ENCODE data around the gene MTCH1. TPM values are rescaled to one million over a fixed set of nuclear protein-coding genes. Genes with fewer than 3 reads are reported as not detected.

The MTCH1 gene
- total and polyA plus RNA-seq, 2 experiments from 2014 or later, result 108 to 271 TPM

DNA sequence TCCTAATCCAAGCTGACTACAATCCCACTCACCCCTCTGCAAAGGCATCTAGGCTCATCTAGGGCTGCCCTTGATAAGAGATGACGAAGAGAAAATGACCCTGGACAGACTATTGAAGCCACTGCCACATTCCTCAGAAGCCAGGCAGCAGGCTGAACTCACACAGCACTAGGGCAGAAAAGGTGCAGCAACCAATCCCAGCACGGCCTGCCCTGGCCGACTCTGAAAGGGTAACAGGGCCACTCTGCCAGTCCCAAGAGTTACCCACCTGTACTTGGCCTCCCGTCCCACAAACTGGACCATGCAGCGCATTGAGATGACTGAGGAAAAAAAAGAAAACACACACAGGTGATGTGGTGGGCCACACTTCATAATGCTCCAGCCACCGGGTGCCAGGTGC is 9.1 kb downstream of the MTCH1 start:
- Mint-ChIP-seq H3K4me3 (no peak overlapping the region), H3K27me3 (ENCODE audit: insufficient read depth, low read depth, poor library complexity) (peaks cover 7% of the 10 kb centered on the region), H3K36me3 (ENCODE audit: low read depth) (peaks cover 71% of the 10 kb centered on the region), H3K9me3 (no peaks in the 10 kb centered on the region), H3K4me1 (peaks cover 30% of the 10 kb centered on the region), H3K27ac (no peak overlapping the region)
- H3K9me2 ChIP-seq (ENCODE audit: insufficient read depth), result no peaks in the 10 kb centered on the region
- peaks cover 52% of the 10 kb centered on the region for H3K36me3 ChIP-seq (ENCODE audit: insufficient read depth)
- no peak for ATAC-seq
- no peak overlapping the region for H3K4me3 ChIP-seq
- H4K20me1 ChIP-seq (replicated peaks; ENCODE audit: insufficient read depth), result peaks cover 38% of the 10 kb centered on the region
- peaks cover 38% of the 10 kb centered on the region for H3K79me2 ChIP-seq (replicated peaks; ENCODE audit: insufficient read depth)
- H3K4me2 ChIP-seq, result no peak overlapping the region
- H3F3A ChIP-seq (replicated peaks; ENCODE audit: low read depth), result peaks cover 4% of the 10 kb centered on the region
- H3K27me3 ChIP-seq (ENCODE audit: insufficient read depth), result no peaks in the 10 kb centered on the region
- no peak for TF ChIP-seq ZNF114 (CRISPR knock-in tag; IDR thresholded peaks at IDR 0.05)
- TF ChIP-seq STAT1 (IDR thresholded peaks at IDR 0.05; ENCODE audit: unreplicated experiment), result no peak
- peaks cover 24% of the 10 kb centered on the region for H3K4me1 ChIP-seq (ENCODE audit: insufficient read depth)
- DNase-seq (ENCODE audit: low spot score), result no peak
- H3K27ac ChIP-seq (ENCODE audit: low read depth), result no peak overlapping the region
- no peak overlapping the region for H2AFZ ChIP-seq

DNA sequence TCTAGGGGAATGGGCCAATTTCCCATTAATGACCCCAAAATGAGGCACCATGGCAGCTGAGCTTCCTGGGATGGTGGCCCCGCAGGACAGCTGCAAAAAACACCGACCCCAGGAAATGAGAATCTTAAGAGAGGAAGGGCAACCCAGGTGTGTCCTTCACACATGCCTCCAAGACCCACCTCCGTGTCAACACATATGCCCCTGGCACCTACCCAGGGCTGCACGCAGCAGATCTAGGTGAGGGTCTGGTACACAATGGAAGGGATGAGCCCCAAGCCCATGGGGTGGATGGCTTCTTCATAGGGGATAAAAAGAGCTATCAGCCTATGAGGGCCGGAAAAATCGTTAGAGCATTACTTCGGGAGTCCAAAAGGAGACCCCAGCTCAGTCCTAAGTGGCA is 9.5 kb downstream of the MTCH1 start:
- ATAC-seq, result no peak
- Histone ChIP-seq H4K20me1 (replicated peaks; ENCODE audit: insufficient read depth) (peaks cover 34% of the 10 kb centered on the region), H3K4me1 (ENCODE audit: insufficient read depth) (peaks cover 20% of the 10 kb centered on the region), H3F3A (replicated peaks; ENCODE audit: low read depth) (peaks cover 4% of the 10 kb centered on the region), H3K27me3 (ENCODE audit: insufficient read depth) (no peaks in the 10 kb centered on the region), H3K27ac (ENCODE audit: low read depth) (no peak overlapping the region), H3K4me2 (no peak overlapping the region), H3K36me3 (ENCODE audit: insufficient read depth) (peaks cover 56% of the 10 kb centered on the region), H3K79me2 (replicated peaks; ENCODE audit: insufficient read depth) (peaks cover 34% of the 10 kb centered on the region), H3K9me2 (ENCODE audit: insufficient read depth) (no peaks in the 10 kb centered on the region), H2AFZ (no peak overlapping the region), H3K4me3 (no peak overlapping the region)
- Mint-ChIP-seq H3K27ac (no peak overlapping the region), H3K27me3 (ENCODE audit: insufficient read depth, low read depth, poor library complexity) (peaks cover 7% of the 10 kb centered on the region), H3K4me3 (no peak overlapping the region), H3K4me1 (peaks cover 26% of the 10 kb centered on the region), H3K36me3 (ENCODE audit: low read depth) (peaks cover 75% of the 10 kb centered on the region), H3K9me3 (no peaks in the 10 kb centered on the region)
- DNase-seq (ENCODE audit: low spot score), result no peak
- no peak for TF ChIP-seq CREB1 (CRISPR knock-in tag; IDR thresholded peaks at IDR 0.05; ENCODE audit: low read depth)
- no peak for TF ChIP-seq ZNF114 (CRISPR knock-in tag; IDR thresholded peaks at IDR 0.05)
- TF ChIP-seq JUNB (IDR thresholded peaks at IDR 0.05; ENCODE audit: unreplicated experiment), result no peak
- no peak for TF ChIP-seq EZH2phosphoT487 (IDR thresholded peaks at IDR 0.05; ENCODE audit: unreplicated experiment)
- TF ChIP-seq POLR2AphosphoS5 (IDR thresholded peaks at IDR 0.05; ENCODE audit: low read depth), result no peak
- no peak for TF ChIP-seq ZNF331 (CRISPR knock-in tag; IDR thresholded peaks at IDR 0.05; ENCODE audit: low read depth)
- no peak for TF ChIP-seq EZH2 (IDR thresholded peaks at IDR 0.05; ENCODE audit: low read depth, unreplicated experiment)
- TF ChIP-seq STAT1 (IDR thresholded peaks at IDR 0.05; ENCODE audit: unreplicated experiment), result no peak
- TF ChIP-seq, protein P1, sequence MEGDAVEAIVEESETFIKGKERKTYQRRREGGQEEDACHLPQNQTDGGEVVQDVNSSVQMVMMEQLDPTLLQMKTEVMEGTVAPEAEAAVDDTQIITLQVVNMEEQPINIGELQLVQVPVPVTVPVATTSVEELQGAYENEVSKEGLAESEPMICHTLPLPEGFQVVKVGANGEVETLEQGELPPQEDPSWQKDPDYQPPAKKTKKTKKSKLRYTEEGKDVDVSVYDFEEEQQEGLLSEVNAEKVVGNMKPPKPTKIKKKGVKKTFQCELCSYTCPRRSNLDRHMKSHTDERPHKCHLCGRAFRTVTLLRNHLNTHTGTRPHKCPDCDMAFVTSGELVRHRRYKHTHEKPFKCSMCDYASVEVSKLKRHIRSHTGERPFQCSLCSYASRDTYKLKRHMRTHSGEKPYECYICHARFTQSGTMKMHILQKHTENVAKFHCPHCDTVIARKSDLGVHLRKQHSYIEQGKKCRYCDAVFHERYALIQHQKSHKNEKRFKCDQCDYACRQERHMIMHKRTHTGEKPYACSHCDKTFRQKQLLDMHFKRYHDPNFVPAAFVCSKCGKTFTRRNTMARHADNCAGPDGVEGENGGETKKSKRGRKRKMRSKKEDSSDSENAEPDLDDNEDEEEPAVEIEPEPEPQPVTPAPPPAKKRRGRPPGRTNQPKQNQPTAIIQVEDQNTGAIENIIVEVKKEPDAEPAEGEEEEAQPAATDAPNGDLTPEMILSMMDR (conservative IDR thresholded peaks at IDR 0.05; ENCODE audit: low read depth in 2 of 2), result no peak

DNA sequence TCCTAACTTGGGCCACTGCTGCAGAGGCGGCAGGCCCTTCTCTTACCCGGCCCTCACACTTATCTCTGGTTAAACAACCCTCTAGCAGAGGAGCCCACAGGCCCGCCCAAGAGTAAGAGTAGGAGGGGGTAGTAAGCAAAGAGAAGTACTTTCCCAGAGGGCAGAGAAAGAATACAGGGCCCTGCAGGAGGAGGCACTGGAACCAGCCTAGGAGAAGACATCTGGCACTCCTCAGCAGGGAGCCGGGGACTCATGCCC is 10.1 kb downstream of the MTCH1 start:
- H3K27ac Mint-ChIP-seq, result no peak overlapping the region
- H2AFZ ChIP-seq, result no peak overlapping the region
- no peak overlapping the region for H3K4me2 ChIP-seq
- no peaks in the 10 kb centered on the region for H3K27me3 ChIP-seq (ENCODE audit: insufficient read depth)
- H4K20me1 ChIP-seq (replicated peaks; ENCODE audit: insufficient read depth), result peaks cover 28% of the 10 kb centered on the region
- H3K36me3 ChIP-seq (ENCODE audit: insufficient read depth), result peaks cover 56% of the 10 kb centered on the region
- H3K9me2 ChIP-seq (ENCODE audit: insufficient read depth), result no peaks in the 10 kb centered on the region
- H3K36me3 Mint-ChIP-seq (ENCODE audit: low read depth), result peaks cover 80% of the 10 kb centered on the region
- H3K4me3 Mint-ChIP-seq, result no peak overlapping the region
- H3K4me3 ChIP-seq, result no peak overlapping the region
- H3K9me3 Mint-ChIP-seq, result no peaks in the 10 kb centered on the region
- H3F3A ChIP-seq (replicated peaks; ENCODE audit: low read depth), result peaks cover 4% of the 10 kb centered on the region
- H3K79me2 ChIP-seq (replicated peaks; ENCODE audit: insufficient read depth), result peaks cover 28% of the 10 kb centered on the region
- ATAC-seq (no peak), DNase-seq (ENCODE audit: low spot score) (no peak)
- peaks cover 7% of the 10 kb centered on the region for H3K27me3 Mint-ChIP-seq (ENCODE audit: insufficient read depth, low read depth, poor library complexity)
- H3K27ac ChIP-seq (ENCODE audit: low read depth), result no peak overlapping the region
- H3K4me1 Mint-ChIP-seq, result peaks cover 20% of the 10 kb centered on the region
- H3K4me1 ChIP-seq (ENCODE audit: insufficient read depth), result peaks cover 15% of the 10 kb centered on the region
- TF ChIP-seq CREB1 (CRISPR knock-in tag; IDR thresholded peaks at IDR 0.05; ENCODE audit: low read depth) (no peak), EZH2 (IDR thresholded peaks at IDR 0.05; ENCODE audit: low read depth, unreplicated experiment) (no peak), JUNB (IDR thresholded peaks at IDR 0.05; ENCODE audit: unreplicated experiment) (no peak), NANOG (IDR thresholded peaks at IDR 0.05; ENCODE audit: borderline replicate concordance) (no peak), STAT1 (IDR thresholded peaks at IDR 0.05; ENCODE audit: unreplicated experiment) (no peak), POLR2AphosphoS5 (IDR thresholded peaks at IDR 0.05; ENCODE audit: low read depth) (no peak)
